Neural cell (in vitro differentiated cells): ENCODE results near the gene MAP10. TPM values are rescaled to one million over a fixed set of nuclear protein-coding genes. Genes with fewer than 3 reads are reported as not detected.

Experiments used
- H2AFZ ChIP-seq: fragments of 200-600, 300-800 bp; sonication (generic), shearing (Covaris generic); 2 replicates; pipeline ENCODE4 v1.6.0; 2014; ENCODE audit warnings: low read depth, mild to moderate bottlenecking, antibody characterized with exemption, low read length, moderate library complexity
- H3F3A ChIP-seq: fragments of 200-600 bp; shearing (Covaris generic); 2 replicates; pipeline ENCODE4 v1.6.1; 2016; ENCODE audit warnings: mild to moderate bottlenecking, moderate library complexity, mixed read lengths, antibody characterized with exemption, low read length; ENCODE audit not compliant: insufficient read depth, poor library complexity, severe bottlenecking
- H3K27ac ChIP-seq: fragments of 200-600, 300-800 bp; sonication (generic), shearing (Covaris generic); 2 replicates; pipeline ENCODE4 v1.5.1; 2014; ENCODE audit warnings: mild to moderate bottlenecking, low read length, moderate library complexity
- H3K27me3 ChIP-seq: fragments of 300-800, 200-600 bp; sonication (generic), shearing (Covaris generic); 2 replicates; pipeline ENCODE4 v1.6.0; 2014; ENCODE audit warnings: mild to moderate bottlenecking, low read depth, low read length, moderate library complexity; ENCODE audit not compliant: insufficient read depth
- H3K36me3 ChIP-seq: fragments of 300-800, 200-600 bp; sonication (generic), shearing (Covaris generic); 2 replicates; pipeline ENCODE4 v1.5.1; 2014; ENCODE audit warnings: mild to moderate bottlenecking, antibody characterized with exemption, low read length, moderate library complexity; ENCODE audit not compliant: insufficient read depth
- H3K4me2 ChIP-seq: fragments of 300-800, 200-600 bp; sonication (generic), shearing (Covaris generic); 2 replicates; pipeline ENCODE4 v1.6.0; 2014; ENCODE audit warnings: mild to moderate bottlenecking, low read length
- H3K4me3 ChIP-seq: fragments of 300-800, 200-600 bp; sonication (generic), shearing (Covaris generic); 2 replicates; pipeline ENCODE4 v1.5.1; 2014; ENCODE audit warnings: mild to moderate bottlenecking, low read length, moderate library complexity
- H3K79me2 ChIP-seq: fragments of 200-600 bp; shearing (Covaris generic); replicated peaks from 2 replicates; pipeline ENCODE4 v1.6.0; 2014; ENCODE audit warnings: mild to moderate bottlenecking, low read length, moderate library complexity; ENCODE audit not compliant: insufficient read depth
- H3K9ac ChIP-seq: fragments of 300-800, 200-600 bp; sonication (generic), shearing (Covaris generic); 2 replicates; pipeline ENCODE4 v1.6.1; 2016; ENCODE audit warnings: mild to moderate bottlenecking, low read length, mixed read lengths
- H3K9me2 ChIP-seq: fragments of 200-600 bp; shearing (Covaris generic); 2 replicates; pipeline ENCODE4 v1.6.1; 2016; ENCODE audit warnings: mild to moderate bottlenecking, low read length, mixed read lengths; ENCODE audit not compliant: insufficient read depth
- H3K9me3 ChIP-seq: fragments of 200-600, 300-800 bp; sonication (generic), shearing (Covaris generic); 2 replicates; pipeline ENCODE4 v1.6.1; 2016; ENCODE audit warnings: mild to moderate bottlenecking, mixed run types, low read length, moderate library complexity, mixed read lengths
- H4K20me1 ChIP-seq: fragments of 200-600 bp; shearing (Covaris generic); 2 replicates; pipeline ENCODE4 v1.6.1; 2016; ENCODE audit warnings: mild to moderate bottlenecking, mixed run types; ENCODE audit not compliant: insufficient read depth
- EP300 ChIP-seq: fragments of 450-650 bp; conservative IDR thresholded peaks from 2 replicates; pipeline ENCODE4 v1.6.1; 2014; ENCODE audit warnings: antibody characterized with exemption, mild to moderate bottlenecking, moderate library complexity; ENCODE audit not compliant: poor library complexity, severe bottlenecking
- EZH2 ChIP-seq: fragments of 200-600, 300-800 bp; shearing (Covaris generic), sonication (generic); IDR thresholded peaks from 2 replicates; pipeline ENCODE4 v1.6.1; 2014; ENCODE audit warnings: antibody characterized with exemption, low read length, borderline replicate concordance, mild to moderate bottlenecking; ENCODE audit not compliant: insufficient read depth, poor library complexity, severe bottlenecking
- MXI1 ChIP-seq: fragments of 450-650 bp; conservative IDR thresholded peaks from 2 replicates; pipeline ENCODE4 v1.6.1; 2014; ENCODE audit warnings: antibody characterized with exemption, mild to moderate bottlenecking; ENCODE audit not compliant: poor library complexity, severe bottlenecking
- POLR2AphosphoS5 ChIP-seq: IDR thresholded peaks from 2 replicates; pipeline ENCODE4 v1.6.1; 2012
- RAD21 ChIP-seq: fragments of 450-650 bp; conservative IDR thresholded peaks from 2 replicates; pipeline ENCODE4 v1.6.1; 2014; ENCODE audit warnings: antibody characterized with exemption, mild to moderate bottlenecking, moderate library complexity
- SMC3 ChIP-seq: fragments of 450-650 bp; conservative IDR thresholded peaks from 2 replicates; pipeline ENCODE4 v1.6.1; 2014; ENCODE audit warnings: antibody characterized with exemption, mild to moderate bottlenecking, moderate library complexity; ENCODE audit not compliant: poor library complexity
- TAF1 ChIP-seq: IDR thresholded peaks from 2 replicates; pipeline ENCODE4 v1.6.1; 2012; ENCODE audit warnings: low read depth
- polyA plus RNA-seq: library from polyadenylated mRNA; depleted of rRNA; stranded (reverse); fragments of >200 nt; gene quantifications from 2 replicates; pipeline ENCODE4 v1.2.3, GENCODE V29; 2014
- TF ChIP-seq, protein P1 (sequence below): fragments of 450-650 bp; IDR thresholded peaks from 2 replicates; pipeline ENCODE4 v1.5.1; 2014; ENCODE audit warnings: antibody characterized with exemption, mild to moderate bottlenecking, moderate library complexity; ENCODE audit not compliant: poor library complexity, severe bottlenecking
- TF ChIP-seq, protein P2 (sequence below): IDR thresholded peaks from 2 replicates; pipeline ENCODE4 v1.6.1; 2012; ENCODE audit warnings: borderline replicate concordance

The MAP10 gene
- polyA plus RNA-seq, 1 donor from 2014 or later, result 1.1 TPM

DNA sequence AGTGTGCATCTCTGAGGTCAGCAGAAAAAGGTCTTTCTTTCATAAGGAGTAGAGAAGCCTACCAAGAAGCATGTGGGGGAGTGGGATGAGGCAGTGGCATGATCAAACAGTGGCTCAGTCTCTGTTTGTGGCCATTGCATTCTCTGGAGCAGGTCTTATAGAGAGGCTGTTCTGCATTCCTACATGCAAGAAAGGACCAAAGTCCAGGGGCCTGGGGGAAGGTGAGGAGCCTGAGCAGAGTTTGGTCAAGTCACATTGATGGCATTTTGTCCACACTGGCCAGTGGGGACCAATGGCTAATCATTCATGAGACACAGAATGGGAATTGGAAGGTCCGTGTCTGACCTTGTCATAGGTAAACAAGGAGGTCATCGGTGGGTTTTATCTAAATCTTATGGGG is 25.4 kb downstream of the MAP10 start:
- no peaks in the 10 kb centered on the region for H3K9me3 ChIP-seq
- no peaks in the 10 kb centered on the region for H4K20me1 ChIP-seq
- TF ChIP-seq, protein P1, sequence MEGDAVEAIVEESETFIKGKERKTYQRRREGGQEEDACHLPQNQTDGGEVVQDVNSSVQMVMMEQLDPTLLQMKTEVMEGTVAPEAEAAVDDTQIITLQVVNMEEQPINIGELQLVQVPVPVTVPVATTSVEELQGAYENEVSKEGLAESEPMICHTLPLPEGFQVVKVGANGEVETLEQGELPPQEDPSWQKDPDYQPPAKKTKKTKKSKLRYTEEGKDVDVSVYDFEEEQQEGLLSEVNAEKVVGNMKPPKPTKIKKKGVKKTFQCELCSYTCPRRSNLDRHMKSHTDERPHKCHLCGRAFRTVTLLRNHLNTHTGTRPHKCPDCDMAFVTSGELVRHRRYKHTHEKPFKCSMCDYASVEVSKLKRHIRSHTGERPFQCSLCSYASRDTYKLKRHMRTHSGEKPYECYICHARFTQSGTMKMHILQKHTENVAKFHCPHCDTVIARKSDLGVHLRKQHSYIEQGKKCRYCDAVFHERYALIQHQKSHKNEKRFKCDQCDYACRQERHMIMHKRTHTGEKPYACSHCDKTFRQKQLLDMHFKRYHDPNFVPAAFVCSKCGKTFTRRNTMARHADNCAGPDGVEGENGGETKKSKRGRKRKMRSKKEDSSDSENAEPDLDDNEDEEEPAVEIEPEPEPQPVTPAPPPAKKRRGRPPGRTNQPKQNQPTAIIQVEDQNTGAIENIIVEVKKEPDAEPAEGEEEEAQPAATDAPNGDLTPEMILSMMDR, result no peak
- TF ChIP-seq MXI1 (no peak), SMC3 (no peak), EZH2 (no peak), RAD21 (no peak), EP300 (no peak), TAF1 (no peak), POLR2AphosphoS5 (no peak)
- TF ChIP-seq, protein P2, sequence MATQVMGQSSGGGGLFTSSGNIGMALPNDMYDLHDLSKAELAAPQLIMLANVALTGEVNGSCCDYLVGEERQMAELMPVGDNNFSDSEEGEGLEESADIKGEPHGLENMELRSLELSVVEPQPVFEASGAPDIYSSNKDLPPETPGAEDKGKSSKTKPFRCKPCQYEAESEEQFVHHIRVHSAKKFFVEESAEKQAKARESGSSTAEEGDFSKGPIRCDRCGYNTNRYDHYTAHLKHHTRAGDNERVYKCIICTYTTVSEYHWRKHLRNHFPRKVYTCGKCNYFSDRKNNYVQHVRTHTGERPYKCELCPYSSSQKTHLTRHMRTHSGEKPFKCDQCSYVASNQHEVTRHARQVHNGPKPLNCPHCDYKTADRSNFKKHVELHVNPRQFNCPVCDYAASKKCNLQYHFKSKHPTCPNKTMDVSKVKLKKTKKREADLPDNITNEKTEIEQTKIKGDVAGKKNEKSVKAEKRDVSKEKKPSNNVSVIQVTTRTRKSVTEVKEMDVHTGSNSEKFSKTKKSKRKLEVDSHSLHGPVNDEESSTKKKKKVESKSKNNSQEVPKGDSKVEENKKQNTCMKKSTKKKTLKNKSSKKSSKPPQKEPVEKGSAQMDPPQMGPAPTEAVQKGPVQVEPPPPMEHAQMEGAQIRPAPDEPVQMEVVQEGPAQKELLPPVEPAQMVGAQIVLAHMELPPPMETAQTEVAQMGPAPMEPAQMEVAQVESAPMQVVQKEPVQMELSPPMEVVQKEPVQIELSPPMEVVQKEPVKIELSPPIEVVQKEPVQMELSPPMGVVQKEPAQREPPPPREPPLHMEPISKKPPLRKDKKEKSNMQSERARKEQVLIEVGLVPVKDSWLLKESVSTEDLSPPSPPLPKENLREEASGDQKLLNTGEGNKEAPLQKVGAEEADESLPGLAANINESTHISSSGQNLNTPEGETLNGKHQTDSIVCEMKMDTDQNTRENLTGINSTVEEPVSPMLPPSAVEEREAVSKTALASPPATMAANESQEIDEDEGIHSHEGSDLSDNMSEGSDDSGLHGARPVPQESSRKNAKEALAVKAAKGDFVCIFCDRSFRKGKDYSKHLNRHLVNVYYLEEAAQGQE, result no peak
- no peak overlapping the region for H3K9ac ChIP-seq
- no peaks in the 10 kb centered on the region for H3F3A ChIP-seq
- H2AFZ ChIP-seq, result no peak overlapping the region
- no peaks in the 10 kb centered on the region for H3K36me3 ChIP-seq
- no peak overlapping the region for H3K4me2 ChIP-seq
- no peak overlapping the region for H3K4me3 ChIP-seq
- no peaks in the 10 kb centered on the region for H3K9me2 ChIP-seq
- H3K27ac ChIP-seq, result no peak overlapping the region
- H3K27me3 ChIP-seq, result no peaks in the 10 kb centered on the region
- H3K79me2 ChIP-seq, result no peaks in the 10 kb centered on the region

DNA sequence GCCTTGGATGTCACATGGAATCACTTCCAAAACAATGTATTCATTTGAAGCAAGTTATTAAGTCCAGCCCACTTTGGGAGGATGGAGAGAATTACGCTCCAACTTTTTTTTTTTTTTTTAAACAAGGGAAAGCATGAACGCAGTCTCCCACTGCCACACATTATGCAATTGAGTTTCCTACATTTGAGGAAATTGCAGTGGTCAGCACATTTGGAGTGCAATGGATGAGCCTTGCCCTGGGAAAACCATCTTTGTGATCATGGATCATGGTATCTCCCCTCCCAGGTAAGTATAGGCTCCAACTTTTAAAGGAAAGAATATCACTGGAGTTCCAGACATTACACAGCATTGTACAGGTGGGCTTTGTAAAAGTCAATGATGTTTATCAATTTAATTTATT is 26.7 kb downstream of the MAP10 start:
- Histone ChIP-seq H3K9ac (no peak overlapping the region), H3F3A (no peaks in the 10 kb centered on the region), H3K27me3 (no peaks in the 10 kb centered on the region), H3K27ac (no peak overlapping the region), H3K79me2 (no peaks in the 10 kb centered on the region), H3K9me2 (no peaks in the 10 kb centered on the region), H2AFZ (no peak overlapping the region), H3K4me2 (no peak overlapping the region), H4K20me1 (no peaks in the 10 kb centered on the region), H3K36me3 (no peaks in the 10 kb centered on the region), H3K9me3 (no peaks in the 10 kb centered on the region), H3K4me3 (no peak overlapping the region)
- TF ChIP-seq EP300, result no peak
- no peak for TF ChIP-seq MXI1
- TF ChIP-seq SMC3, result no peak
- TF ChIP-seq POLR2AphosphoS5, result no peak
- no peak for TF ChIP-seq TAF1
- no peak for TF ChIP-seq EZH2
- TF ChIP-seq, protein P2, result no peak
- TF ChIP-seq, protein P1, result no peak
- no peak for TF ChIP-seq RAD21
